A549 (cell line): ENCODE results near the gene LMNA. TPM values are rescaled to one million over a fixed set of nuclear protein-coding genes. Genes with fewer than 3 reads are reported as not detected.

ENCODE experiments used
- ATAC-seq, 2 experiments: fragments of 200-7000 bp in 1 of 2; fragments of >200 bp in 1 of 2; cut with Nextera tagmentation in 1 of 2; cut with Tn5 transposase in 1 of 2; 3 replicates each; pipeline versions ENCODE4 v1.8.0 to v1.9.1; 2018 to 2020; ENCODE audit warnings: mild to moderate bottlenecking in 1 of 2, moderate library complexity in 1 of 2
- CTCF ChIA-PET: fragments of 300-600 bp; sonication (Branson Sonifier 250); formaldehyde crosslinking; extraction: SDS; loops from one replicate; lab custom pipeline; 2021; ENCODE audit warnings: antibody characterized with exemption, inconsistent platforms; lab: Yijun Ruan, JAX
- POLR2A ChIA-PET: fragments of 350-600 bp; formaldehyde crosslinking; extraction: SDS; loops from one replicate; lab custom pipeline; 2021; ENCODE audit warnings: antibody characterized with exemption, inconsistent platforms; lab: Yijun Ruan, JAX
- DNase-seq, 2 experiments: peaks; one replicate each; pipeline versions ENCODE4 v3.0.0 to v3.0.0-alpha.2; 2011 to 2016; ENCODE audit warnings: low read depth in 1 of 2, low spot score in 1 of 2
- FAIRE-seq: peaks from 2 replicates; lab custom pipeline; 2011; peaks lifted over from hg19 to GRCh38; lab: Jason Lieb, UNC
- H3K27ac ChIP-seq, 2 experiments: fragments of >200 bp; sonication (Bioruptor Twin); formaldehyde crosslinking; 3 replicates each; pipeline ENCODE4 v1.5.1; 2016 to 2017
- H3K4me1 ChIP-seq: fragments of >200 bp; sonication (Bioruptor Twin); formaldehyde crosslinking; 3 replicates; pipeline ENCODE4 v1.6.1; 2016
- H3K4me2 ChIP-seq: fragments of >200 bp; sonication (Bioruptor Twin); formaldehyde crosslinking; 3 replicates; pipeline ENCODE4 v1.6.1; 2016
- H3K4me3 ChIP-seq: fragments of >200 bp; sonication (Bioruptor Twin); formaldehyde crosslinking; 3 replicates; pipeline ENCODE4 v1.5.1; 2016
- H3K9me3 ChIP-seq: fragments of >200 bp; sonication (Bioruptor Twin); formaldehyde crosslinking; 3 replicates; pipeline ENCODE4 v1.6.1; 2016
- CBX2 ChIP-seq: fragments of 200-600 bp; sonication (generic); IDR thresholded peaks from 2 replicates; pipeline ENCODE4 v1.6.1; 2016; ENCODE audit warnings: low read depth, mild to moderate bottlenecking, borderline replicate concordance
- CBX8 ChIP-seq: fragments of 200-600 bp; sonication (generic); IDR thresholded peaks from 2 replicates; pipeline ENCODE4 v1.6.1; 2016
- CEBPB ChIP-seq, 2 experiments: fragments of >200 bp in 1 of 2; sonication (Bioruptor Twin) in 1 of 2; formaldehyde crosslinking in 1 of 2; IDR thresholded peaks; 2 replicates each; pipeline ENCODE4 v1.6.1; 2012 to 2016
- EHMT2 ChIP-seq: fragments of 200-600 bp; sonication (generic); IDR thresholded peaks from 2 replicates; pipeline ENCODE4 v1.6.1; 2016; ENCODE audit warnings: antibody characterized with exemption, low read depth, mild to moderate bottlenecking, moderate library complexity
- EP300 ChIP-seq, 2 experiments: fragments of >200 bp; sonication (Bioruptor Twin); formaldehyde crosslinking; IDR thresholded peaks; 2 replicates in 1 of 2; 3 replicates in 1 of 2; pipeline ENCODE4 v1.6.1; 2016 to 2017
- FOSL2 ChIP-seq, 2 experiments: fragments of 450-650 bp in 1 of 2; fragments of >200 bp in 1 of 2; sonication (Bioruptor Twin) in 1 of 2; formaldehyde crosslinking; IDR thresholded peaks; 2 replicates each; pipeline versions ENCODE4 v1.5.0 to v1.6.1; 2016 to 2020; ENCODE audit warnings: mild to moderate bottlenecking in 1 of 2, moderate library complexity in 1 of 2
- FOXS1 ChIP-seq: fragments of 250-450 bp; sonication (Bioruptor Pico); IDR thresholded peaks from 2 replicates; pipeline ENCODE4 v1.5.0; 2020; ENCODE audit warnings: mild to moderate bottlenecking, moderate library complexity
- HDAC2 ChIP-seq: fragments of 200-600 bp; sonication (generic); IDR thresholded peaks from 2 replicates; pipeline ENCODE4 v1.6.1; 2016
- HOXB13 ChIP-seq: fragments of 250-450 bp; sonication (Bioruptor Pico); IDR thresholded peaks from 2 replicates; pipeline ENCODE4 v1.5.0; 2020; ENCODE audit warnings: low read depth, mild to moderate bottlenecking, moderate library complexity
- JUN ChIP-seq, 2 experiments: fragments of >200 bp; sonication (Bioruptor Twin); formaldehyde crosslinking; IDR thresholded peaks; 2 replicates in 1 of 2; 3 replicates in 1 of 2; pipeline ENCODE4 v1.6.1; 2016 to 2017
- JUNB ChIP-seq: fragments of >200 bp; sonication (Bioruptor Twin); formaldehyde crosslinking; IDR thresholded peaks from 2 replicates; pipeline ENCODE4 v1.6.1; 2016
- KDM1A ChIP-seq: fragments of 200-600 bp; sonication (generic); IDR thresholded peaks from 2 replicates; pipeline ENCODE4 v1.6.1; 2016; ENCODE audit warnings: low read depth, mild to moderate bottlenecking
- MAFK ChIP-seq: fragments of 450-650 bp; IDR thresholded peaks from 2 replicates; pipeline ENCODE4 v1.6.1; 2014; ENCODE audit not compliant: partially characterized antibody
- NFE2L2 ChIP-seq: fragments of 150-350 bp; conservative IDR thresholded peaks from 2 replicates; pipeline ENCODE4 v1.6.1; 2014; ENCODE audit warnings: low read length
- NPAS2 ChIP-seq: fragments of 250-450 bp; sonication (Bioruptor Pico); IDR thresholded peaks from 2 replicates; pipeline ENCODE4 v1.8.0; 2022; ENCODE audit warnings: mild to moderate bottlenecking, moderate library complexity, borderline replicate concordance
- POLR2A ChIP-seq: IDR thresholded peaks from 2 replicates; pipeline ENCODE4 v1.6.1; 2012; ENCODE audit warnings: mild to moderate bottlenecking, low read length
- POLR2AphosphoS2 ChIP-seq: conservative IDR thresholded peaks from 2 replicates; pipeline ENCODE4 v1.6.1; 2012; ENCODE audit warnings: low read length, improper control_type of control experiment, inconsistent platforms
- RNF2 ChIP-seq: fragments of 200-600 bp; sonication (generic); IDR thresholded peaks from 2 replicates; pipeline ENCODE4 v1.6.1; 2016; ENCODE audit warnings: low read depth, mild to moderate bottlenecking, antibody characterized with exemption, moderate library complexity, borderline replicate concordance
- SMC3 ChIP-seq: fragments of >200 bp; sonication (Bioruptor Twin); formaldehyde crosslinking; IDR thresholded peaks from 3 replicates; pipeline ENCODE4 v1.6.1; 2018; ENCODE audit warnings: inconsistent platforms
- WGBS: methylation state at CpG from one replicate; pipeline ENCODE4 v1.1.6; 2017; ENCODE audit errors: missing lambda C conversion rate; 5-methylcytosine and 5-hydroxymethylcytosine counted together
- polyA plus RNA-seq, 4 experiments: library from polyadenylated mRNA; depleted of rRNA in 3 of 4; stranded (reverse); fragments of >200 nt; fragmentation: RNase III in 1 of 4; extraction: RNeasy Plus Mini Kit Qiagen cat#74134 plus additional on column Dnase treatment in 1 of 4; gene quantifications; 2 replicates in 3 of 4; 3 replicates in 1 of 4; pipeline ENCODE4 v1.2.3, GENCODE V29; 2011 to 2017
- TF ChIP-seq, protein P1 (sequence below): IDR thresholded peaks from 2 replicates; pipeline ENCODE4 v1.6.1; 2012
- TF ChIP-seq, protein P2 (sequence below): IDR thresholded peaks from 2 replicates; pipeline ENCODE4 v1.6.1; 2012; ENCODE audit warnings: low read depth, borderline replicate concordance
- TF ChIP-seq, protein P3 (sequence below): fragments of >200 bp; sonication (Bioruptor Twin); formaldehyde crosslinking; IDR thresholded peaks from 3 replicates; pipeline ENCODE4 v1.6.1; 2016
- TF ChIP-seq, protein P4 (sequence below): fragments of 250-450 bp; sonication (Bioruptor Pico); IDR thresholded peaks from 2 replicates; pipeline ENCODE4 v1.5.0; 2020; ENCODE audit warnings: low read depth, mild to moderate bottlenecking, moderate library complexity
- TF ChIP-seq, protein P5 (sequence below): fragments of 250-450 bp; sonication (Bioruptor Pico); IDR thresholded peaks from 2 replicates; pipeline ENCODE4 v1.5.0; 2021; ENCODE audit warnings: mild to moderate bottlenecking, moderate library complexity, borderline replicate concordance

The LMNA gene
- polyA plus RNA-seq, 2 of the 4 experiments (the other 2 are of a cell fraction): 214 to 286 TPM

DNA sequence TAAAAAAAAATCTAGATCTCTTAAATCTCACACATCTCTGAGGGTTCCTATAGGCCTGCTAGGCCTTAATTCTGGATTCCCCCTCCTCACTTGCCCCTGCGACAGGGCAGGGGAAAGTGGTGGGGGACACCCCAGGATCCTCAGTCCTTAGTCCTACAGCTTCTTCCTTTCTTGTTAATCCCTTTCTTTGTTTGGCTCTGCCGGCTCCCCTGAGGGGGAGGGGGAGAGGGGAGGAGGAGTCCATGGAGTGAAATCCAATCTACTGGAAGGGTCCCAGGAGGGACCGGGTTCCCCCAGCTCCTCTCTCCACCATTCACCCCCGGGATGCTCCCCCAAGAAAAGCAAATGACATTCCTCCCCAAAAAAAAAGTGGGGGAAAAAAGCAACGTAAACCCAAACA lies 40.8 kb upstream of the LMNA start:
- CTCF ChIA-PET: interaction anchor here (0.7 to 3.1 kb wide), 7 partner anchors 9 to 67 kb away, joined by 3 to 11 read pairs (median 4); no protein-coding TSS in a partner anchor
- H3K4me2 ChIP-seq: no peak overlapping the region
- WGBS: 61% methylated on average over 5 of the region's 5 CpGs
- FAIRE-seq: no peak
- no peak overlapping the region for H3K4me3 ChIP-seq
- DNase-seq: no peak
- ATAC-seq: no peak
- no peak for TF ChIP-seq CEBPB (IDR thresholded peaks at IDR 0.05)
- TF ChIP-seq, protein P1, sequence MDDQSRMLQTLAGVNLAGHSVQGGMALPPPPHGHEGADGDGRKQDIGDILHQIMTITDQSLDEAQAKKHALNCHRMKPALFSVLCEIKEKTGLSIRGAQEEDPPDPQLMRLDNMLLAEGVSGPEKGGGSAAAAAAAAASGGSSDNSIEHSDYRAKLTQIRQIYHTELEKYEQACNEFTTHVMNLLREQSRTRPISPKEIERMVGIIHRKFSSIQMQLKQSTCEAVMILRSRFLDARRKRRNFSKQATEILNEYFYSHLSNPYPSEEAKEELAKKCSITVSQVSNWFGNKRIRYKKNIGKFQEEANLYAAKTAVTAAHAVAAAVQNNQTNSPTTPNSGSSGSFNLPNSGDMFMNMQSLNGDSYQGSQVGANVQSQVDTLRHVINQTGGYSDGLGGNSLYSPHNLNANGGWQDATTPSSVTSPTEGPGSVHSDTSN: no peak
- no peak for TF ChIP-seq POLR2A
- TF ChIP-seq, protein P2, sequence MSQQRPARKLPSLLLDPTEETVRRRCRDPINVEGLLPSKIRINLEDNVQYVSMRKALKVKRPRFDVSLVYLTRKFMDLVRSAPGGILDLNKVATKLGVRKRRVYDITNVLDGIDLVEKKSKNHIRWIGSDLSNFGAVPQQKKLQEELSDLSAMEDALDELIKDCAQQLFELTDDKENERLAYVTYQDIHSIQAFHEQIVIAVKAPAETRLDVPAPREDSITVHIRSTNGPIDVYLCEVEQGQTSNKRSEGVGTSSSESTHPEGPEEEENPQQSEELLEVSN: no peak
- TF ChIP-seq, protein P3, sequence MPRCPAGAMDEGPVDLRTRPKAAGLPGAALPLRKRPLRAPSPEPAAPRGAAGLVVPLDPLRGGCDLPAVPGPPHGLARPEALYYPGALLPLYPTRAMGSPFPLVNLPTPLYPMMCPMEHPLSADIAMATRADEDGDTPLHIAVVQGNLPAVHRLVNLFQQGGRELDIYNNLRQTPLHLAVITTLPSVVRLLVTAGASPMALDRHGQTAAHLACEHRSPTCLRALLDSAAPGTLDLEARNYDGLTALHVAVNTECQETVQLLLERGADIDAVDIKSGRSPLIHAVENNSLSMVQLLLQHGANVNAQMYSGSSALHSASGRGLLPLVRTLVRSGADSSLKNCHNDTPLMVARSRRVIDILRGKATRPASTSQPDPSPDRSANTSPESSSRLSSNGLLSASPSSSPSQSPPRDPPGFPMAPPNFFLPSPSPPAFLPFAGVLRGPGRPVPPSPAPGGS: no peak
- TF ChIP-seq FOSL2 (IDR thresholded peaks at IDR 0.05): no peak
- no peak for TF ChIP-seq FOSL2 (CRISPR knock-in tag; IDR thresholded peaks at IDR 0.05)
- no peak for TF ChIP-seq EP300 (IDR thresholded peaks at IDR 0.05)
- no peak for TF ChIP-seq JUNB
- TF ChIP-seq, protein P4, sequence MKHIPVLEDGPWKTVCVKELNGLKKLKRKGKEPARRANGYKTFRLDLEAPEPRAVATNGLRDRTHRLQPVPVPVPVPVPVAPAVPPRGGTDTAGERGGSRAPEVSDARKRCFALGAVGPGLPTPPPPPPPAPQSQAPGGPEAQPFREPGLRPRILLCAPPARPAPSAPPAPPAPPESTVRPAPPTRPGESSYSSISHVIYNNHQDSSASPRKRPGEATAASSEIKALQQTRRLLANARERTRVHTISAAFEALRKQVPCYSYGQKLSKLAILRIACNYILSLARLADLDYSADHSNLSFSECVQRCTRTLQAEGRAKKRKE (CRISPR knock-in tag): no peak
- H3K9me3 ChIP-seq: no peaks in the 10 kb centered on the region
- POLR2A ChIA-PET: no interaction called here
- no peak overlapping the region for H3K27ac ChIP-seq
- no peaks in the 10 kb centered on the region; the same call in 2 of the 3 replicates for H3K4me1 ChIP-seq

DNA sequence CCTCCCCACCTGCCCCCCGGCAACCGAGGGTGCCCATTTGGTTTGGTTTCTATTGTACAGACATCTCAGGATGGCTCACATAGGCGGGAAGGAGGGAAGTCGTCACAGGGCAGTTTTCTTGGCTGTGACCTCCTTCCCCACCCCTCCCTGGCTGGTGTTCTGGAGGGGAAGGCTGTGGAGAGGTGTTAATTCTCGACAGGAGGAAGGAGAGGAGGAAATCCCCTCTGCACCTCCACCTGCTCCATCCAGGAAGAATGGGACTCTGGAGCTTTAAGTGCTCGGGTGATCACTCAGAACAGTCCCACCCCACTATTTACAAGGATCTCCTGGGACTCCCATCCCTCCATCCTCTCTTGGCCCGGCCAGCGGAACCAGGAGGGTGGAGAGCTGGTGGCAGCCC lies 39.9 kb upstream of the LMNA start:
- POLR2A ChIA-PET: interaction anchor here (0.9 kb wide), 1 partner anchor 138 kb away, joined by 3 read pairs; the partner anchor contains the start of gene PMF1
- Histone ChIP-seq H3K9me3 (no peaks in the 10 kb centered on the region), H3K4me3 (no peak overlapping the region), H3K4me2 (no peak overlapping the region), H3K27ac (no peak overlapping the region), H3K4me1 (no peaks in the 10 kb centered on the region; the same call in 2 of the 3 replicates)
- WGBS: 60% methylated on average over 8 of the region's 8 CpGs
- FAIRE-seq (no peak), ATAC-seq (no peak), DNase-seq (no peak)
- CTCF ChIA-PET: interaction anchor here (1.0 to 2.9 kb wide), 7 partner anchors 9 to 137 kb away, joined by 3 to 29 read pairs (median 5); partner anchors contain the start of gene UBQLN4
- TF ChIP-seq CBX2 (no peak), KDM1A (no peak), CEBPB (IDR thresholded peaks at IDR 0.05) (no peak), FOSL2 (IDR thresholded peaks at IDR 0.05) (no peak), FOSL2 (CRISPR knock-in tag; IDR thresholded peaks at IDR 0.05) (no peak), NFE2L2 (no peak)
- TF ChIP-seq, protein P3: no peak

DNA sequence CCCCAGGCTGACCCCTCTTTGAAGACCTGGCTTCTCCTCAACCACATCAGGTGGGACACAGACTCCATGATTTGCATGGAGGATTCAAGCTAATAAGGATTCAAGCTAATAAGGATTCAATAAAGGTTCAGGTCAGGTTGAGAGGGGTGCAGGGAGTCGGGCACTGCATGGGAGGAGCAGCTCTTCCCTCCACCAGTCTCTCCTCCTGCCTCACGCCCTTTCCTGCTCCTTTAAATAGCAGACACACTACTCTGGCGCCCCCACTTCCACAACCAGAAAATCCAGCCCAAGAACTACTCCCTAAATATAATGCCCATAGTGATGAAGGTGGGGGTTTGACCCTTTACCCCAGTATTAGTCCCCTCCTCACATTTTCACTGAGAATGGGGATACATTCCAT lies 39.3 kb upstream of the LMNA start:
- POLR2A ChIA-PET: interaction anchor here (0.9 kb wide), 2 partner anchors 9 to 138 kb away, joined by 3 read pairs; partner anchors contain the start of gene PMF1
- TF ChIP-seq EHMT2 (no peak), RNF2 (no peak), NPAS2 (CRISPR knock-in tag) (no peak), JUN (IDR thresholded peaks at IDR 0.05) (no peak), HDAC2 (no peak), HOXB13 (CRISPR knock-in tag) (no peak), FOXS1 (CRISPR knock-in tag) (no peak), CBX8 (no peak), KDM1A (no peak), SMC3 (no peak), EP300 (IDR thresholded peaks at IDR 0.05) (no peak), MAFK (no peak), CEBPB (IDR thresholded peaks at IDR 0.05) (no peak), NFE2L2 (no peak), POLR2AphosphoS2 (no peak)
- TF ChIP-seq, protein P3: no peak
- TF ChIP-seq, protein P5, sequence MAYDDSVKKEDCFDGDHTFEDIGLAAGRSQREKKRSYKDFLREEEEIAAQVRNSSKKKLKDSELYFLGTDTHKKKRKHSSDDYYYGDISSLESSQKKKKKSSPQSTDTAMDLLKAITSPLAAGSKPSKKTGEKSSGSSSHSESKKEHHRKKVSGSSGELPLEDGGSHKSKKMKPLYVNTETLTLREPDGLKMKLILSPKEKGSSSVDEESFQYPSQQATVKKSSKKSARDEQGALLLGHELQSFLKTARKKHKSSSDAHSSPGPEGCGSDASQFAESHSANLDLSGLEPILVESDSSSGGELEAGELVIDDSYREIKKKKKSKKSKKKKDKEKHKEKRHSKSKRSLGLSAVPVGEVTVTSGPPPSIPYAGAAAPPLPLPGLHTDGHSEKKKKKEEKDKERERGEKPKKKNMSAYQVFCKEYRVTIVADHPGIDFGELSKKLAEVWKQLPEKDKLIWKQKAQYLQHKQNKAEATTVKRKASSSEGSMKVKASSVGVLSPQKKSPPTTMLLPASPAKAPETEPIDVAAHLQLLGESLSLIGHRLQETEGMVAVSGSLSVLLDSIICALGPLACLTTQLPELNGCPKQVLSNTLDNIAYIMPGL (CRISPR knock-in tag): no peak

More for the DNA sequence above, 39.3 kb upstream of the LMNA start:
- H3K4me2 ChIP-seq: no peak overlapping the region
- 41% methylated on average over 3 of the region's 3 CpGs for WGBS
- CTCF ChIA-PET: interaction anchor here (0.5 to 2.9 kb wide), 10 partner anchors 9 to 137 kb away, joined by 3 to 29 read pairs (median 4); partner anchors contain the start of gene UBQLN4
- H3K4me3 ChIP-seq: no peak overlapping the region
- no peak for DNase-seq
- H3K4me1 ChIP-seq: no peaks in the 10 kb centered on the region; the same call in 2 of the 3 replicates
- FAIRE-seq: no peak
- peak in 1 of 2 experiments; percentile 30; a peak in 2 of 6 replicates for ATAC-seq
- no peak overlapping the region for H3K27ac ChIP-seq
- no peaks in the 10 kb centered on the region for H3K9me3 ChIP-seq
